A673 (cell line): ENCODE data around the gene USP32. TPM values are rescaled to one million over a fixed set of nuclear protein-coding genes. Genes with fewer than 3 reads are reported as not detected.
"Not testable (repeated sequence)": the region's sequence is repeated elsewhere in the genome, so short reads cannot be mapped to it uniquely, and the experiment has no call there.

ENCODE experiments used
- BruUV-seq: library from RNA; stranded (reverse); fragments of 400-500 nt; replicated peaks from 2 replicates; lab custom pipeline; 2021; lab: Mats Ljungman, UMichigan
- CTCF ChIA-PET: fragments of 300-600 bp; sonication (Branson Sonifier 250); formaldehyde crosslinking; loops from one replicate; lab custom pipeline; 2022; ENCODE audit warnings: antibody characterized with exemption; lab: Charles Lee
- POLR2A ChIA-PET: fragments of 300-600 bp; sonication (Branson Sonifier 250); formaldehyde crosslinking; loops from one replicate; lab custom pipeline; 2022; ENCODE audit warnings: antibody characterized with exemption; ENCODE audit not compliant: low non-redundant PET; lab: Charles Lee
- DNase-seq: peaks from one replicate; pipeline ENCODE4 v3.0.0-alpha.2; 2015; ENCODE audit warnings: low spot score
- H3K27ac ChIP-seq: fragments of 200-600 bp; sonication (generic); 2 replicates; pipeline ENCODE4 v1.5.1; 2016; ENCODE audit warnings: mixed run types, low read depth, mild to moderate bottlenecking, mixed read lengths, antibody characterized with exemption, low read length; ENCODE audit not compliant: poor library complexity, severe bottlenecking
- H3K27me3 ChIP-seq: fragments of 200-600 bp; sonication (generic); replicated peaks from 2 replicates; pipeline ENCODE4 v1.6.1; 2017; ENCODE audit warnings: mixed run types, low read depth, mild to moderate bottlenecking, mixed read lengths, antibody characterized with exemption, low read length; ENCODE audit not compliant: insufficient read depth, poor library complexity
- H3K36me3 ChIP-seq: fragments of 200-600 bp; sonication (generic); 2 replicates; pipeline ENCODE4 v1.6.1; 2016; ENCODE audit warnings: mixed run types, mild to moderate bottlenecking, mixed read lengths, antibody characterized with exemption, low read length; ENCODE audit not compliant: insufficient read depth, poor library complexity, severe bottlenecking
- H3K4me1 ChIP-seq: fragments of 200-600 bp; sonication (generic); 2 replicates; pipeline ENCODE4 v1.6.1; 2017; ENCODE audit warnings: mixed run types, mild to moderate bottlenecking, mixed read lengths, antibody characterized with exemption, low read length; ENCODE audit not compliant: insufficient read depth, poor library complexity, severe bottlenecking
- H3K4me3 ChIP-seq: fragments of 200-600 bp; sonication (generic); 2 replicates; pipeline ENCODE4 v1.5.1; 2016; ENCODE audit warnings: low read depth, mixed run types, mild to moderate bottlenecking, mixed read lengths, low read length; ENCODE audit not compliant: poor library complexity, severe bottlenecking
- H3K9me3 ChIP-seq: fragments of 200-600 bp; sonication (generic); 2 replicates; pipeline ENCODE4 v1.6.1; 2016; ENCODE audit warnings: mixed run types, low read depth, mild to moderate bottlenecking, mixed read lengths, antibody characterized with exemption, low read length; ENCODE audit not compliant: poor library complexity, severe bottlenecking
- CTCF ChIP-seq: fragments of 300-800, 200-600 bp; sonication (generic); conservative IDR thresholded peaks from 2 replicates; pipeline ENCODE4 v1.5.1; 2017; ENCODE audit warnings: low read depth, mild to moderate bottlenecking, antibody characterized with exemption, low read length, moderate library complexity, mixed read lengths
- EZH2 ChIP-seq: fragments of 200-600 bp; sonication (generic); IDR thresholded peaks from 2 replicates; pipeline ENCODE4 v1.6.1; 2017; ENCODE audit warnings: borderline replicate concordance, low read depth, mild to moderate bottlenecking, mixed read lengths, antibody characterized with exemption, low read length; ENCODE audit not compliant: poor library complexity, severe bottlenecking
- intact Hi-C: fragments of 100-400 bp; cut with micrococcal nuclease; formaldehyde crosslinking; loops from one replicate; pipeline ENCODE4 v1.10.0; 2022; ENCODE audit not compliant: unreplicated experiment
- total RNA-seq: library from RNA; stranded (reverse); gene quantifications from 2 replicates; pipeline ENCODE4 v1.2.3, GENCODE V29; 2021

USP32 gene
- total RNA-seq, 1 experiment from 2014 or later: 54.8 TPM

GRCh38 chr17:60435244-60436167 is 43.6 kb upstream of the USP32 start:
- no peaks in the 10 kb centered on the region for H3K27me3 ChIP-seq
- no TSS peak for BruUV-seq
- no peak overlapping the region for H3K4me3 ChIP-seq
- peak; percentile 93 for DNase-seq
- ChIA-PET POLR2A (no interaction called here), CTCF (no interaction called here)
- intact Hi-C loops: loop anchor here (2.0 to 10.0 kb wide), 5 partner anchors 203 to 401 kb away; partner anchors contain the start of gene CA4
- TF ChIP-seq CTCF: peak; percentile 90
- no peak for TF ChIP-seq EZH2
- peaks cover 5% of the 10 kb centered on the region for H3K4me1 ChIP-seq
- H3K36me3 ChIP-seq: no peaks in the 10 kb centered on the region
- H3K9me3 ChIP-seq: no peaks in the 10 kb centered on the region
- H3K27ac ChIP-seq: no peak overlapping the region

GRCh38 chr17:60433021-60433997 is 41.4 kb upstream of the USP32 start:
- H3K4me1 ChIP-seq, H3K27me3 ChIP-seq, DNase-seq, CTCF ChIA-PET, H3K27ac ChIP-seq, H3K36me3 ChIP-seq, BruUV-seq, H3K9me3 ChIP-seq, POLR2A ChIA-PET, H3K4me3 ChIP-seq: not testable (repeated sequence)
- intact Hi-C loops: loop anchor here (10.0 kb wide), 3 partner anchors 289 to 399 kb away; partner anchors contain the start of gene CA4

- CTCF ChIA-PET: not testable (repeated sequence)
Measured at GRCh38 chr17:60430561-60430960, 38.6 kb upstream of the USP32 start.

GRCh38 chr17:60428491-60428890 is 36.6 kb upstream of the USP32 start:
- POLR2A ChIA-PET, BruUV-seq, H3K4me1 ChIP-seq, intact Hi-C loops, DNase-seq, H3K4me3 ChIP-seq, H3K27me3 ChIP-seq, H3K36me3 ChIP-seq, H3K9me3 ChIP-seq, H3K27ac ChIP-seq: not testable (repeated sequence)
- CTCF ChIA-PET: interaction anchor here (0.7 kb wide), 1 partner anchor 265 kb away, joined by 5 read pairs; no protein-coding TSS in a partner anchor

More at GRCh38 chr17:60430561-60430960, 38.6 kb upstream of the USP32 start:
- BruUV-seq, H3K36me3 ChIP-seq, H3K27me3 ChIP-seq, H3K4me1 ChIP-seq, H3K9me3 ChIP-seq, DNase-seq, H3K27ac ChIP-seq, H3K4me3 ChIP-seq, POLR2A ChIA-PET: not testable (repeated sequence)
- intact Hi-C loops: loop anchor here (10.0 kb wide), 3 partner anchors 286 to 396 kb away; partner anchors contain the start of gene CA4
